Measurements from ENCODE around the gene EFCAB11. TPM values are rescaled to one million over a fixed set of nuclear protein-coding genes. Genes with fewer than 3 reads are reported as not detected.

The EFCAB11 gene
- total and polyA plus RNA-seq, 2 of the 8 experiments (the other 6 are each of a cell fraction or from before 2014, with no cell fraction given) = 6.8 to 12.8 TPM

- H3K18ac ChIP-seq (ENCODE audit: extremely low read depth, low read length) = no peak overlapping the region
- H2AK5ac ChIP-seq (ENCODE audit: low read depth, low read length) = no peak overlapping the region
- no peaks in the 10 kb centered on the region; the same call in 1 of the 2 replicates for H3K23me2 ChIP-seq (ENCODE audit: low read depth, low read length)
- no peak overlapping the region for H3K23ac ChIP-seq (ENCODE audit: insufficient read length)
- no peak overlapping the region for H3K4me2 ChIP-seq (ENCODE audit: insufficient read depth in 1 of 2, low read depth in 2 of 2, low read length in 2 of 2)
- H3K79me2 ChIP-seq (ENCODE audit: control insufficient read depth in 1 of 2, insufficient read depth in 2 of 2, low read length in 2 of 2) = no peaks in the 10 kb centered on the region
- H3K4me3 ChIP-seq (ENCODE audit: extremely low read depth in 1 of 4, insufficient read depth in 2 of 4, low read depth in 3 of 4, low read length in 4 of 4) = no peak overlapping the region
- no peak overlapping the region for H3K56ac ChIP-seq (replicated peaks; ENCODE audit: insufficient read length, low read depth, low read length)
- H4K91ac ChIP-seq (replicated peaks; ENCODE audit: insufficient read length, low read length) = no peak overlapping the region
- no peak overlapping the region for H2BK5ac ChIP-seq (ENCODE audit: low read depth, low read length)
- H4K5ac ChIP-seq (ENCODE audit: insufficient read length, low read depth, low read length) = no peak overlapping the region
- no peak overlapping the region for H3K9ac ChIP-seq (replicated peaks in 1 of 4; ENCODE audit: extremely low read depth in 1 of 4, low read depth in 3 of 4, low read length in 3 of 4)
- H3K27ac ChIP-seq (ENCODE audit: low read depth, low read length) = no peak overlapping the region
- H3K36me3 ChIP-seq (ENCODE audit: control insufficient read depth in 2 of 4, insufficient read depth in 4 of 4, low read length in 3 of 4) = no peaks in the 10 kb centered on the region
- no peak overlapping the region for H2BK12ac ChIP-seq (ENCODE audit: low read depth, low read length)
- H3K27me3 ChIP-seq (replicated peaks in 1 of 4; ENCODE audit: control insufficient read depth in 3 of 4, extremely low read depth in 1 of 4, insufficient read depth in 3 of 4, low read length in 3 of 4) = no peaks in the 10 kb centered on the region; a peak in 1 of 7 replicates
- no peak overlapping the region for H2BK120ac ChIP-seq (replicated peaks; ENCODE audit: low read depth, low read length)
- no peak overlapping the region for H2BK20ac ChIP-seq (ENCODE audit: low read length)
- DNase-seq (ENCODE audit: low read depth in 1 of 2, low spot score in 2 of 2) (no peak), FAIRE-seq (no peak)
- H4K8ac ChIP-seq (ENCODE audit: extremely low read depth, insufficient read depth, low read length) = no peak overlapping the region
- no peak overlapping the region for H3K14ac ChIP-seq (ENCODE audit: insufficient read length)
- H3K4ac ChIP-seq (replicated peaks; ENCODE audit: insufficient read length, low read depth, low read length) = no peak overlapping the region
- peaks cover 0 to 4% (median 3%) of the 10 kb centered on the region in 4 experiments; a peak in 4 of 7 replicates for H3K4me1 ChIP-seq (replicated peaks in 1 of 4; ENCODE audit: control insufficient read depth in 3 of 4, insufficient read depth in 4 of 4, low read length in 3 of 4)
- POLR2A ChIA-PET (ENCODE audit: partially characterized antibody) = no interaction called here
- CTCF ChIA-PET (ENCODE audit: partially characterized antibody) = interaction anchor here (1.1 kb wide), 1 partner anchor 9 kb away, joined by 3 read pairs; no protein-coding TSS in a partner anchor
- H2BK15ac ChIP-seq (ENCODE audit: low read length) = no peak overlapping the region
- no peaks in the 10 kb centered on the region for H3K9me3 ChIP-seq (ENCODE audit: insufficient read depth in 2 of 2, low read depth in 1 of 2, low read length in 1 of 2)
- no peaks in the 10 kb centered on the region for H3K79me1 ChIP-seq (ENCODE audit: low read depth, low read length)
- no peaks in the 10 kb centered on the region for H4K20me1 ChIP-seq (replicated peaks in 1 of 2; ENCODE audit: control insufficient read depth in 1 of 2, insufficient read depth in 2 of 2, low read length in 2 of 2)
- no peak overlapping the region for H2AFZ ChIP-seq (ENCODE audit: low read length)
- TF ChIP-seq FOSL1 (IDR thresholded peaks at IDR 0.05; ENCODE audit: insufficient read depth, low read depth, low read length) (no peak), EP300 (IDR thresholded peaks at IDR 0.05; ENCODE audit: borderline replicate concordance in 1 of 2, low read depth in 2 of 2, low read length in 2 of 2) (no peak), SAP30 (IDR thresholded peaks at IDR 0.05; ENCODE audit: insufficient read depth, insufficient replicate concordance, low read length) (no peak), CBX5 (IDR thresholded peaks at IDR 0.05; ENCODE audit: low read depth, low read length) (no peak), RNF2 (IDR thresholded peaks at IDR 0.05; ENCODE audit: borderline replicate concordance, low read depth, low read length, missing control alignments, poor library complexity, severe bottlenecking) (no peak), SRF (IDR thresholded peaks at IDR 0.05; ENCODE audit: low read depth, low read length) (no peak), POLR2AphosphoS5 (IDR thresholded peaks at IDR 0.05; ENCODE audit: low read depth, low read length) (no peak), GTF2F1 (IDR thresholded peaks at IDR 0.05; ENCODE audit: borderline replicate concordance, low read depth, low read length) (no peak), MAX (IDR thresholded peaks at IDR 0.05) (no peak), RAD21 (IDR thresholded peaks at IDR 0.05 in 1 of 2, conservative IDR thresholded peaks at IDR 0.05 in 1 of 2; ENCODE audit: low read depth in 2 of 2, low read length in 2 of 2) (no peak)
Measured at GRCh38 chr14:89906000-89906399, 48.5 kb downstream of the EFCAB11 start.
